Liver (tissue), 3 donors: ENCODE data around the gene ADAP1.
"Not testable (repeated sequence)": the region's sequence is repeated elsewhere in the genome, so short reads cannot be mapped to it uniquely, and the experiment has no call there.

Experiments used
- CTCF ChIP-seq: fragments of 150-350 bp; IDR thresholded peaks from 2 replicates; pipeline ENCODE4 v1.5.1; 2017; ENCODE audit warnings: improper control_type of control experiment, low read depth, low read length; ENCODE audit not compliant: missing input control
- EGR1 ChIP-seq, 2 donors: IDR thresholded peaks; 2 replicates each; pipeline ENCODE4 v1.6.1; 2016 to 2018; ENCODE audit warnings: antibody characterized with exemption in 2 of 2, low read depth in 2 of 2
- GABPA ChIP-seq, 2 donors: IDR thresholded peaks in 1 of 2; conservative IDR thresholded peaks in 1 of 2; 2 replicates each; pipeline ENCODE4 v1.6.1; 2016; ENCODE audit warnings: antibody characterized with exemption in 2 of 2, mild to moderate bottlenecking in 1 of 2, moderate library complexity in 1 of 2
- JUND ChIP-seq, 2 donors: IDR thresholded peaks; 2 replicates each; pipeline ENCODE4 v1.6.1; 2016; ENCODE audit warnings: antibody characterized with exemption in 2 of 2
- MAX ChIP-seq: IDR thresholded peaks from 2 replicates; pipeline ENCODE4 v1.6.1; 2016; ENCODE audit warnings: antibody characterized with exemption
- NR2F2 ChIP-seq: IDR thresholded peaks from 2 replicates; pipeline ENCODE4 v1.6.1; 2016; ENCODE audit warnings: antibody characterized with exemption
- RAD21 ChIP-seq, 2 donors: IDR thresholded peaks; 2 replicates each; pipeline ENCODE4 v1.6.1; 2016; ENCODE audit warnings: antibody characterized with exemption in 2 of 2, mild to moderate bottlenecking in 2 of 2
- REST ChIP-seq: IDR thresholded peaks from 2 replicates; pipeline ENCODE4 v1.6.1; 2016; ENCODE audit warnings: antibody characterized with exemption, mild to moderate bottlenecking
- SP1 ChIP-seq: IDR thresholded peaks from 2 replicates; pipeline ENCODE4 v1.6.1; 2018; ENCODE audit warnings: antibody characterized with exemption, mild to moderate bottlenecking
- YY1 ChIP-seq: IDR thresholded peaks from 2 replicates; pipeline ENCODE4 v1.6.1; 2016; ENCODE audit warnings: antibody characterized with exemption, mild to moderate bottlenecking
- ZBTB33 ChIP-seq: IDR thresholded peaks from 2 replicates; pipeline ENCODE4 v1.6.1; 2016; ENCODE audit warnings: antibody characterized with exemption
- donor health status: healthy.
- donor health status: healthy.

- peak; percentile 62 to 77 for TF ChIP-seq RAD21 (IDR thresholded peaks at IDR 0.05)
- not testable (repeated sequence) for TF ChIP-seq REST; GABPA (IDR thresholded peaks at IDR 0.05 in 1 of 2, conservative IDR thresholded peaks at IDR 0.05 in 1 of 2); ZBTB33; NR2F2; YY1; MAX; SP1; JUND (IDR thresholded peaks at IDR 0.05); EGR1 (IDR thresholded peaks at IDR 0.05; ENCODE audit: low read depth in 2 of 2)
- peak; percentile 75 for TF ChIP-seq CTCF
These were observed 45.7 kb downstream of the ADAP1 start for GRCh38 chr7:908591-909357.
